ENCODE data around the gene C17orf67.

C17orf67 gene

DNA sequence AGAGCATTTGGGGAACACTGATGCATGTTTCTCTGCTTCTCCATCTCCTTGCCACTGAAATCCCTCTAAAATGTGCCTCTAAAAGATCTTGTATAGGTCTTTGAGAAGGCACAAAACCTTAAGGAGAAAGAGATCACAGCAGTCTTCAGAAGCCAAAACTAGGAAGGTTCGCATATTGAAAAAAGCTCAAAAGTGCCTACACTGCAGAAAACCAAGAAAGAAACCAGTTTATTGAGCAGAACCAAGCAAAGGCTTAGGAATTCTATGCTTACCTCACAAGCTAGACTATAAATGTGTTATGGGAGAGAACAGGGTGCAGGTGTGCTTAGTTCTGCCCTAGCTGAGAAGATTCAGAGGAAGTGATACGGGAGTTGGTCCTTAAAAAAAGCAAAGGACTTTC is 16.9 kb upstream of the C17orf67 start:
- TF ChIP-seq FOXM1 (IDR thresholded peaks at IDR 0.05; ENCODE audit: borderline replicate concordance, low read depth) (no peak), TAF1 (IDR thresholded peaks at IDR 0.05; ENCODE audit: low read depth) (no peak), TCF12 (IDR thresholded peaks at IDR 0.05; ENCODE audit: low read depth) (no peak), CREB1 (IDR thresholded peaks at IDR 0.05; ENCODE audit: low read depth) (no peak), RAD21 (IDR thresholded peaks at IDR 0.05; ENCODE audit: low read depth) (no peak), TEAD4 (IDR thresholded peaks at IDR 0.05) (no peak), EP300 (IDR thresholded peaks at IDR 0.05; ENCODE audit: borderline replicate concordance) (no peak), NFIC (IDR thresholded peaks at IDR 0.05) (no peak), ZBTB7A (IDR thresholded peaks at IDR 0.05; ENCODE audit: low read depth) (no peak), YY1 (IDR thresholded peaks at IDR 0.05; ENCODE audit: low read depth) (no peak), EGR1 (IDR thresholded peaks at IDR 0.05) (no peak), CEBPB (IDR thresholded peaks at IDR 0.05) (no peak)
- TF ChIP-seq, protein P1, sequence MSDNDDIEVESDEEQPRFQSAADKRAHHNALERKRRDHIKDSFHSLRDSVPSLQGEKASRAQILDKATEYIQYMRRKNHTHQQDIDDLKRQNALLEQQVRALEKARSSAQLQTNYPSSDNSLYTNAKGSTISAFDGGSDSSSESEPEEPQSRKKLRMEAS (IDR thresholded peaks at IDR 0.05) = no peak
- TF ChIP-seq, protein P2, sequence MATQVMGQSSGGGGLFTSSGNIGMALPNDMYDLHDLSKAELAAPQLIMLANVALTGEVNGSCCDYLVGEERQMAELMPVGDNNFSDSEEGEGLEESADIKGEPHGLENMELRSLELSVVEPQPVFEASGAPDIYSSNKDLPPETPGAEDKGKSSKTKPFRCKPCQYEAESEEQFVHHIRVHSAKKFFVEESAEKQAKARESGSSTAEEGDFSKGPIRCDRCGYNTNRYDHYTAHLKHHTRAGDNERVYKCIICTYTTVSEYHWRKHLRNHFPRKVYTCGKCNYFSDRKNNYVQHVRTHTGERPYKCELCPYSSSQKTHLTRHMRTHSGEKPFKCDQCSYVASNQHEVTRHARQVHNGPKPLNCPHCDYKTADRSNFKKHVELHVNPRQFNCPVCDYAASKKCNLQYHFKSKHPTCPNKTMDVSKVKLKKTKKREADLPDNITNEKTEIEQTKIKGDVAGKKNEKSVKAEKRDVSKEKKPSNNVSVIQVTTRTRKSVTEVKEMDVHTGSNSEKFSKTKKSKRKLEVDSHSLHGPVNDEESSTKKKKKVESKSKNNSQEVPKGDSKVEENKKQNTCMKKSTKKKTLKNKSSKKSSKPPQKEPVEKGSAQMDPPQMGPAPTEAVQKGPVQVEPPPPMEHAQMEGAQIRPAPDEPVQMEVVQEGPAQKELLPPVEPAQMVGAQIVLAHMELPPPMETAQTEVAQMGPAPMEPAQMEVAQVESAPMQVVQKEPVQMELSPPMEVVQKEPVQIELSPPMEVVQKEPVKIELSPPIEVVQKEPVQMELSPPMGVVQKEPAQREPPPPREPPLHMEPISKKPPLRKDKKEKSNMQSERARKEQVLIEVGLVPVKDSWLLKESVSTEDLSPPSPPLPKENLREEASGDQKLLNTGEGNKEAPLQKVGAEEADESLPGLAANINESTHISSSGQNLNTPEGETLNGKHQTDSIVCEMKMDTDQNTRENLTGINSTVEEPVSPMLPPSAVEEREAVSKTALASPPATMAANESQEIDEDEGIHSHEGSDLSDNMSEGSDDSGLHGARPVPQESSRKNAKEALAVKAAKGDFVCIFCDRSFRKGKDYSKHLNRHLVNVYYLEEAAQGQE (IDR thresholded peaks at IDR 0.05; ENCODE audit: low read depth) = no peak
- TF ChIP-seq, protein P3, sequence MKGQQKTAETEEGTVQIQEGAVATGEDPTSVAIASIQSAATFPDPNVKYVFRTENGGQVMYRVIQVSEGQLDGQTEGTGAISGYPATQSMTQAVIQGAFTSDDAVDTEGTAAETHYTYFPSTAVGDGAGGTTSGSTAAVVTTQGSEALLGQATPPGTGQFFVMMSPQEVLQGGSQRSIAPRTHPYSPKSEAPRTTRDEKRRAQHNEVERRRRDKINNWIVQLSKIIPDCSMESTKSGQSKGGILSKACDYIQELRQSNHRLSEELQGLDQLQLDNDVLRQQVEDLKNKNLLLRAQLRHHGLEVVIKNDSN (IDR thresholded peaks at IDR 0.05) = no peak

DNA sequence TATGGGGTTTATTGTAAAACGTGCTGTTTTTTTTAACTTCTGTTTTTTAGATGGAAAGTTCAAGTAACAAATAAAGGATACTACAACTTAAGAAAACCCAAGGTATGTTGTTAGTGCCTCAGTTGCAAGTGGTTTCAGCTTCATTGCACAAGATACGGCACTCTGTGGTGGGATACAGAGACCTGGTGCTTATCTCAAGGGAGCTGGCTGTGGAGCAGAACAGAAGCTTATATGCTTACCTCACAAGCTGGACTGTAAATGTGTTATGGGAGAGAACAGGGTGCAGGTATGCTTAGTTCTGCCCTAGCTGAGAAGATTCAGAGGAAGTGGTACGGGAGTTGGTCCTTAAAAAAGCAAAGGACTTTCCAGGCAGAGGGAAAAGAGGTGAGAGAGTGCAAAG is 15.4 kb upstream of the C17orf67 start:
- TF ChIP-seq NFIC (IDR thresholded peaks at IDR 0.05) (no peak), FOXM1 (IDR thresholded peaks at IDR 0.05; ENCODE audit: borderline replicate concordance, low read depth) (no peak), RAD21 (IDR thresholded peaks at IDR 0.05; ENCODE audit: low read depth) (no peak), TAF1 (IDR thresholded peaks at IDR 0.05; ENCODE audit: low read depth) (no peak), TEAD4 (IDR thresholded peaks at IDR 0.05) (no peak), YY1 (IDR thresholded peaks at IDR 0.05; ENCODE audit: low read depth) (no peak), TCF12 (IDR thresholded peaks at IDR 0.05; ENCODE audit: low read depth) (no peak)

DNA sequence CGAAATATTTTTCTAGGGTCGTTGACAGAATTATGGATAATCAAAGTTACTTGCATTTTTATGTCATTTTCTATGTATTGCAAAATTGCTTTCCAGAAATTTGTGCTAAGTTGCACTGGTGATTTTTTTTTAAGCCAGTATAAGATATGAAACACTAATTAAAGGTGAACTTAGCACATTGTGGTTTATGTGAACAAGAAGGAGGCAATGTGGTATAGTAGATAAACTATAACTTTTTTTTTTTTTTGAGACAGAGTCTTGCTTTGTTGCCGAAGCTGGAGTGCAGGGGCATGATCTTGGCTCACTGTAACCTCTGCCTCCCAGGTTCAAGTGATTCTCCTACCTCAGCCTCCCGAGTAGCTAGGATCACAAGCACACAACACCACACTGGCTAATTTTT is 13.4 kb upstream of the C17orf67 start:
- TF ChIP-seq EP300 (IDR thresholded peaks at IDR 0.05; ENCODE audit: borderline replicate concordance) (no peak), FOXM1 (IDR thresholded peaks at IDR 0.05; ENCODE audit: borderline replicate concordance, low read depth) (no peak)

DNA sequence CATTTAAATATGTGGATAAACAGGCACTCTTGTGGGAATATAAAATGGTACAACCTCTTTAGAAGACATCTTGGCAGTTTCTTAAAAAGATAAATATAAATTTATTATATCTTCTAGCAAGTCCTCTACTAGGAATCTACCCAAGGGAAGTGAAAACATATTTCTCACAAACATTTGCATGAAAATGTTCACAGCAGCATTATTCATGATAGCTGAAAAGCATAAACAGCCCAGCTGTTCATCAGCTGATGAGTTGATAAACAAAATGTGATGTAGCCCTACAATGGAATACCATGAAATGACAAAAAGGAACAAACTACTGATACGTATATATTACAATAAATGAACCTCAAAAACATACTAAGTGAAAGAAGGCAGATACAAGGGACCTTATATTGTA is 12.2 kb upstream of the C17orf67 start:
- TF ChIP-seq FOXM1 (IDR thresholded peaks at IDR 0.05; ENCODE audit: borderline replicate concordance, low read depth) (no peak), ZBTB7A (IDR thresholded peaks at IDR 0.05; ENCODE audit: low read depth) (no peak), YY1 (IDR thresholded peaks at IDR 0.05; ENCODE audit: low read depth) (no peak), RAD21 (IDR thresholded peaks at IDR 0.05; ENCODE audit: low read depth) (no peak), CEBPB (IDR thresholded peaks at IDR 0.05) (no peak), TEAD4 (IDR thresholded peaks at IDR 0.05) (no peak), EP300 (IDR thresholded peaks at IDR 0.05; ENCODE audit: borderline replicate concordance) (no peak), TAF1 (IDR thresholded peaks at IDR 0.05; ENCODE audit: low read depth) (no peak), TCF12 (IDR thresholded peaks at IDR 0.05; ENCODE audit: low read depth) (no peak), EGR1 (IDR thresholded peaks at IDR 0.05) (no peak), NFIC (IDR thresholded peaks at IDR 0.05) (no peak), CREB1 (IDR thresholded peaks at IDR 0.05; ENCODE audit: low read depth) (no peak)
- TF ChIP-seq, protein P1 (IDR thresholded peaks at IDR 0.05) = no peak
- TF ChIP-seq, protein P2 (IDR thresholded peaks at IDR 0.05; ENCODE audit: low read depth) = no peak
- TF ChIP-seq, protein P3 (IDR thresholded peaks at IDR 0.05) = no peak

DNA sequence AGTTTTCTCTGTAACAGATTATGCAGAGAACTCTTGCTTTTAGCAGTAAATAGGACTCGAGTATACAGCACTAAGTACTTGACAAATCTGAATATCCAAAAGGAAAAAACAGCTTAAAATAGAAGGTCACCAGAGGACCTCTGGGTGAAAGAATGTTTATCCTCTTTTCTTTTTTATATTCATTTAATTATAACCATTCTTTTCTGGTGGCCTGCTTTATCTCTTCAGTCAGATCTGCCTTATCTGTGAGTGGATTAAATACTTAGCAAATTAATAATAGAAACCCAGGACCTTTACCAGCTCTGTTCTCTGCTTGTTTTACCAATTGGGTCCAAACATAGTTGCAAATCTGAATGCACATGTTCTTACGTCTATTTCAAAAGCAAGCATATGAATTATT is 8.9 kb upstream of the C17orf67 start:
- TF ChIP-seq, protein P1 (IDR thresholded peaks at IDR 0.05) = no peak
- TF ChIP-seq NFIC (IDR thresholded peaks at IDR 0.05) (no peak), TEAD4 (IDR thresholded peaks at IDR 0.05) (no peak), EGR1 (IDR thresholded peaks at IDR 0.05) (no peak), FOXM1 (IDR thresholded peaks at IDR 0.05; ENCODE audit: borderline replicate concordance, low read depth) (no peak), RAD21 (IDR thresholded peaks at IDR 0.05; ENCODE audit: low read depth) (no peak), TCF12 (IDR thresholded peaks at IDR 0.05; ENCODE audit: low read depth) (no peak), ZBTB7A (IDR thresholded peaks at IDR 0.05; ENCODE audit: low read depth) (no peak), CREB1 (IDR thresholded peaks at IDR 0.05; ENCODE audit: low read depth) (no peak)

DNA sequence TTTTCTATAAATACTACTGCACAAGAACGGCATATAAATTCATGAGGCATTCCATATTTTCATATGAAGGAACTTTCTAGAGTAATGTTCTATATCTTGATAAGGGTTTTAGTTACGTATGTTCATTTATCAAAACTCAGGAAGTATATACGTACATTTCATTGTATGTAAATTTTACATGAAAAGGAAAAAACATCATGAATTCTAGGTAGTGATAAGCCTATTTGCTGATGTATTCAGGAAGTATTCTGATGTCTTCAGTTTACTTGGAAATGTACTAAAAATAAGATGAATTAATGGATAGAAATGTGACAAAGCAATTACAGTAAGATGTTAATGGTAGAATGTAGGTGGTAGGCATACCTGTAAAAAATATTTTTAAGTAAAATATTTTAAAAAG is 5.0 kb upstream of the C17orf67 start:
- TF ChIP-seq, protein P2 (IDR thresholded peaks at IDR 0.05; ENCODE audit: low read depth) = no peak
- TF ChIP-seq YY1 (IDR thresholded peaks at IDR 0.05; ENCODE audit: low read depth) = no peak
- no peak for TF ChIP-seq CREB1 (IDR thresholded peaks at IDR 0.05; ENCODE audit: low read depth)
- TF ChIP-seq, protein P3 (IDR thresholded peaks at IDR 0.05) = no peak
- no peak for TF ChIP-seq CEBPB (IDR thresholded peaks at IDR 0.05)
- no peak for TF ChIP-seq EGR1 (IDR thresholded peaks at IDR 0.05)
- no peak for TF ChIP-seq RAD21 (IDR thresholded peaks at IDR 0.05; ENCODE audit: low read depth)
